ENCODE results near the gene COMP. TPM values are rescaled to one million over a fixed set of nuclear protein-coding genes. Genes with fewer than 3 reads are reported as not detected.
A peak's percentile ranks its signal among the peaks of the same experiment; 100 is the strongest.

Gene COMP
- polyA plus RNA-seq, 1 of the 3 experiments (the other 2 are of a cell fraction): 0.26 TPM

DNA sequence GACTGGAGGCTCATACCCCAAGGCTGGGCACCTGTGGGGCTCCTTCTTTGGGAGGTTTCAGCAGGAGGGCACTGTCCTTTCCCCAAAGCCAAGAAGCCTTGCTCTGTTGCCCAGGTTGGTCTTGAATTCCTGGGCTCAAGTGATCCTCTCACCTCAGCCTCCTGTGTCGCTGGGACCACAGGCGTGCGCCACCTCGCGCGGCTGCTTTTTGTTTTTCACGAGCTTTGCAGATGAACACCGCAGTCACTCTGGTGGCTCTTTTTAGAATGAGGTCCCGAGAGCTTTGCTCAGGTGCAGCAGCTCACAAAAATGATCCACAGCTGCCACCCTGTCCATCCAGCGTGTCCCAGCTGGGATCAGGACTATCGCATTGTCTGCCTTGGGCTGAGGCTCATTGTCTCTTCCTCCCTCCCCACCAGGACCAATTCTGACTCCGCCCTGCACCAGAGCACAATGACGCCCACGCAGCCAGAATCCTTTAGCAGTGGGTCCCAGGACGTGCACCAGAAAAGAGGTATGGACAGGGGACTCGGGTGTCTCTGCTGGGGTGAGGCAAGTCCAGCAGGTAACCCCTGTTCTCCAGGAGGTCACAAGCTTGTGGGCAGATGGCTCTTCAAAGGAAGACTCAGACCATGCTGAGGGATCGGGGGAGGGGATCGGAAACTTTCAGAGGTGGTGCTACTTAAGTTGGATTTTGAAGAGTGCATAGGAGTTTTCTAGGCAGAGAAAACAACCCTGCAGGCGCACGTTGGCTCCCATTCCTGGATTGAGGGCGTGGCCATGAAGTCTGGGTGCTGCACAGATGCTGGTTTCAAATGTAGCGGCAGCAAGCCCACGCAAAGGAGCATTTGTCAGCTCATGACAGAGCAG lies 41.5 kb downstream of the COMP start:
- 93% methylated on average over 22 of the region's 23 CpGs for whole genome bisulfite sequencing (ENCODE audit: low lambda C conversion rate)
- no peak overlapping the region for H3K4me3 ChIP-seq (ENCODE audit: low read depth in 2 of 2, low read length in 1 of 2)
- no peaks in the 10 kb centered on the region for H3K79me2 ChIP-seq (ENCODE audit: insufficient read depth)
- peaks cover 0 to 3% of the 10 kb centered on the region in 2 experiments for H3K36me3 ChIP-seq (replicated peaks in 1 of 2; ENCODE audit: control insufficient read depth in 1 of 2, insufficient read depth in 2 of 2, low read length in 1 of 2)
- ChIA-PET POLR2A (no interaction called here), CTCF (interaction anchor here (1.1 kb wide), 1 partner anchor 12 kb away, joined by 3 read pairs; no protein-coding TSS in a partner anchor)
- no peaks in the 10 kb centered on the region for H3F3A ChIP-seq (replicated peaks; ENCODE audit: insufficient read depth)
- no peak overlapping the region for H3K27ac ChIP-seq (ENCODE audit: low read depth in 2 of 2, low read length in 1 of 2)
- H3K4me2 ChIP-seq: no peak overlapping the region
- no peaks in the 10 kb centered on the region for H3K27me3 ChIP-seq (ENCODE audit: insufficient read depth)
- no peaks in the 10 kb centered on the region for H4K20me1 ChIP-seq (ENCODE audit: insufficient read depth)
- H3K9ac ChIP-seq: no peak overlapping the region
- H3K4me1 ChIP-seq (ENCODE audit: control insufficient read depth in 1 of 2, insufficient read depth in 2 of 2, low read depth in 1 of 2, low read length in 1 of 2): peaks cover 0 to 24% of the 10 kb centered on the region in 2 experiments; a peak in 1 of 4 replicates
- TF ChIP-seq RAD21 (IDR thresholded peaks at IDR 0.05; ENCODE audit: low read length) (no peak), FOSL2 (IDR thresholded peaks at IDR 0.05; ENCODE audit: borderline replicate concordance, low read depth) (no peak), MXI1 (IDR thresholded peaks at IDR 0.05; ENCODE audit: low read depth, low read length) (no peak), POLR2AphosphoS5 (IDR thresholded peaks at IDR 0.05; ENCODE audit: low read depth, low read length) (no peak), RFX5 (IDR thresholded peaks at IDR 0.05; ENCODE audit: low read length) (no peak), SIN3A (IDR thresholded peaks at IDR 0.05; ENCODE audit: borderline replicate concordance, low read depth, low read length) (no peak)
- TF ChIP-seq, protein P1, sequence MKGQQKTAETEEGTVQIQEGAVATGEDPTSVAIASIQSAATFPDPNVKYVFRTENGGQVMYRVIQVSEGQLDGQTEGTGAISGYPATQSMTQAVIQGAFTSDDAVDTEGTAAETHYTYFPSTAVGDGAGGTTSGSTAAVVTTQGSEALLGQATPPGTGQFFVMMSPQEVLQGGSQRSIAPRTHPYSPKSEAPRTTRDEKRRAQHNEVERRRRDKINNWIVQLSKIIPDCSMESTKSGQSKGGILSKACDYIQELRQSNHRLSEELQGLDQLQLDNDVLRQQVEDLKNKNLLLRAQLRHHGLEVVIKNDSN (IDR thresholded peaks at IDR 0.05; ENCODE audit: borderline replicate concordance, low read depth): no peak
- no peak overlapping the region for H2AFZ ChIP-seq (ENCODE audit: low read depth)
- no peaks in the 10 kb centered on the region for H3K9me2 ChIP-seq
- DNase-seq: no peak
- H3K9me3 ChIP-seq: no peaks in the 10 kb centered on the region

DNA sequence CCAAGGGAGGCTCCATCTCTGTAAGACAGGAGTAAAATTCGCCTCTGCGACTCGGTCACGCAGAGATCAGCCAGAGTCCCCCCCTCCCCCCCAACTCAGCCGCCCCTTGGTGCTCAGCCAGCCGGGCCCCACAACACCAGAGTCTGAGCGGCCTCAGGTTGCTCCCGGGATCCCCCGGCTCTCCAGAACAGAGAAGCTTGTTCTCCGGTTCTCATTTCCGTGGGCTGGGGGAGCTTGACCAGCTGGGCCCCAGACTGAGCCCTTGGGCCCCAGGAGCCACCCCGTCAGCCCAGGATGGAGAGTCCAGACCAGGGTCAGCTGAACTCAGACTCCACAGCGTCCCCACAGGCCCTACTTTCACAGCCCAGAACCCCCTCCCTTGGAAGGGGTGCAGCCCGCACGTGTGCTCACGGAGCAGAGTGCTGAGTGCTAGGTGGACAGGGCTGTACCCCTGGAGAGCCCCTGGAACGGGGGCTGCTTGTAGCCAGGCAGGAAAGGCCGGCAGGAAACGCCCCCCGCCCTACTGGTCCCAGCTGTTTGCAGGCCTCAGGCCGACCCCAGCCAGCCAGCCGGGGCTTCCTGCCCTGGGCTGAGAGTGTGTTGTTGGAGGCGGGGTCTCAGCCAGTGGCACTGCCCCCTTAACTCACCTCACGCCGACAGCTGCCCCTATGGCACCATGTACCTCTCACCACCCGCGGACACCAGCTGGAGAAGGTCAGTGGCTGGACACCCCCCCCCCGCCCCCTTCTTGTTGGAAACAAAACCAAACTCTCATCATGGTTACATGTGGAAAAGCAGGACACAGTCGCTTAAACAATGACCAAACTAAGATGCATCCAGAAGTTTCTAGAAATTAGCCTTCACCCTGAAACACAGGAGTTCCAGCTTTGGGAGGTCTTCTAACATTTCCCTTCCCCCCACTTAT lies 44.4 kb downstream of the COMP start:
- ChIA-PET CTCF (interaction anchor here (0.7 to 1.9 kb wide), 4 partner anchors 12 to 156 kb away, joined by 3 to 5 read pairs (median 3); no protein-coding TSS in a partner anchor), POLR2A (interaction anchor here (0.9 kb wide), 1 partner anchor 102 kb away, joined by 4 read pairs; no protein-coding TSS in a partner anchor)
- TF ChIP-seq, protein P2, sequence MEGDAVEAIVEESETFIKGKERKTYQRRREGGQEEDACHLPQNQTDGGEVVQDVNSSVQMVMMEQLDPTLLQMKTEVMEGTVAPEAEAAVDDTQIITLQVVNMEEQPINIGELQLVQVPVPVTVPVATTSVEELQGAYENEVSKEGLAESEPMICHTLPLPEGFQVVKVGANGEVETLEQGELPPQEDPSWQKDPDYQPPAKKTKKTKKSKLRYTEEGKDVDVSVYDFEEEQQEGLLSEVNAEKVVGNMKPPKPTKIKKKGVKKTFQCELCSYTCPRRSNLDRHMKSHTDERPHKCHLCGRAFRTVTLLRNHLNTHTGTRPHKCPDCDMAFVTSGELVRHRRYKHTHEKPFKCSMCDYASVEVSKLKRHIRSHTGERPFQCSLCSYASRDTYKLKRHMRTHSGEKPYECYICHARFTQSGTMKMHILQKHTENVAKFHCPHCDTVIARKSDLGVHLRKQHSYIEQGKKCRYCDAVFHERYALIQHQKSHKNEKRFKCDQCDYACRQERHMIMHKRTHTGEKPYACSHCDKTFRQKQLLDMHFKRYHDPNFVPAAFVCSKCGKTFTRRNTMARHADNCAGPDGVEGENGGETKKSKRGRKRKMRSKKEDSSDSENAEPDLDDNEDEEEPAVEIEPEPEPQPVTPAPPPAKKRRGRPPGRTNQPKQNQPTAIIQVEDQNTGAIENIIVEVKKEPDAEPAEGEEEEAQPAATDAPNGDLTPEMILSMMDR (IDR thresholded peaks at IDR 0.05): no peak
- TF ChIP-seq RAD21 (IDR thresholded peaks at IDR 0.05; ENCODE audit: low read length): no peak
- TF ChIP-seq RXRA (IDR thresholded peaks at IDR 0.05; ENCODE audit: borderline replicate concordance, low read depth): no peak
- TF ChIP-seq RCOR1 (IDR thresholded peaks at IDR 0.05; ENCODE audit: low read length): no peak
- no peak for TF ChIP-seq MXI1 (IDR thresholded peaks at IDR 0.05; ENCODE audit: low read depth, low read length)
- TF ChIP-seq, protein P3, sequence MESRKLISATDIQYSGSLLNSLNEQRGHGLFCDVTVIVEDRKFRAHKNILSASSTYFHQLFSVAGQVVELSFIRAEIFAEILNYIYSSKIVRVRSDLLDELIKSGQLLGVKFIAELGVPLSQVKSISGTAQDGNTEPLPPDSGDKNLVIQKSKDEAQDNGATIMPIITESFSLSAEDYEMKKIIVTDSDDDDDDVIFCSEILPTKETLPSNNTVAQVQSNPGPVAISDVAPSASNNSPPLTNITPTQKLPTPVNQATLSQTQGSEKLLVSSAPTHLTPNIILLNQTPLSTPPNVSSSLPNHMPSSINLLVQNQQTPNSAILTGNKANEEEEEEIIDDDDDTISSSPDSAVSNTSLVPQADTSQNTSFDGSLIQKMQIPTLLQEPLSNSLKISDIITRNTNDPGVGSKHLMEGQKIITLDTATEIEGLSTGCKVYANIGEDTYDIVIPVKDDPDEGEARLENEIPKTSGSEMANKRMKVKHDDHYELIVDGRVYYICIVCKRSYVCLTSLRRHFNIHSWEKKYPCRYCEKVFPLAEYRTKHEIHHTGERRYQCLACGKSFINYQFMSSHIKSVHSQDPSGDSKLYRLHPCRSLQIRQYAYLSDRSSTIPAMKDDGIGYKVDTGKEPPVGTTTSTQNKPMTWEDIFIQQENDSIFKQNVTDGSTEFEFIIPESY (IDR thresholded peaks at IDR 0.05; ENCODE audit: borderline replicate concordance, low read depth): no peak
- TF ChIP-seq, protein P1 (IDR thresholded peaks at IDR 0.05; ENCODE audit: borderline replicate concordance, low read depth): no peak
- no peak for TF ChIP-seq FOSL2 (IDR thresholded peaks at IDR 0.05; ENCODE audit: borderline replicate concordance, low read depth)
- TF ChIP-seq CHD2 (IDR thresholded peaks at IDR 0.05; ENCODE audit: low read length, partially characterized antibody): no peak
- no peak for TF ChIP-seq TAF1 (IDR thresholded peaks at IDR 0.05; ENCODE audit: borderline replicate concordance, low read depth, low read length)
- TF ChIP-seq POLR2AphosphoS5 (IDR thresholded peaks at IDR 0.05; ENCODE audit: low read depth, low read length): no peak
- no peak for TF ChIP-seq EP300 (IDR thresholded peaks at IDR 0.05; ENCODE audit: borderline replicate concordance in 1 of 2, low read depth in 1 of 2, low read length in 1 of 2)
- TF ChIP-seq GATA2 (CRISPR knock-in tag; IDR thresholded peaks at IDR 0.05): no peak
- no peak for TF ChIP-seq JUND (IDR thresholded peaks at IDR 0.05)
- no peak for TF ChIP-seq NRF1 (IDR thresholded peaks at IDR 0.05; ENCODE audit: low read depth, low read length)
- TF ChIP-seq ELF1 (IDR thresholded peaks at IDR 0.05): no peak
- H3K36me3 ChIP-seq (replicated peaks in 1 of 2; ENCODE audit: control insufficient read depth in 1 of 2, insufficient read depth in 2 of 2, low read length in 1 of 2): no peaks in the 10 kb centered on the region
- H3K27me3 ChIP-seq (ENCODE audit: insufficient read depth): no peaks in the 10 kb centered on the region
- H2AFZ ChIP-seq (ENCODE audit: low read depth): no peak overlapping the region
- no peak overlapping the region for H3K4me3 ChIP-seq (ENCODE audit: low read depth in 2 of 2, low read length in 1 of 2)
- no peaks in the 10 kb centered on the region for H3K9me2 ChIP-seq
- DNase-seq: no peak
- no peaks in the 10 kb centered on the region for H3K79me2 ChIP-seq (ENCODE audit: insufficient read depth)
- 95% methylated on average over 16 of the region's 29 CpGs for WGBS (ENCODE audit: low lambda C conversion rate)
- no peaks in the 10 kb centered on the region for H3F3A ChIP-seq (replicated peaks; ENCODE audit: insufficient read depth)
- H3K4me2 ChIP-seq: no peak overlapping the region
- peaks cover 0 to 52% of the 10 kb centered on the region in 2 experiments; a peak in 1 of 4 replicates for H3K4me1 ChIP-seq (ENCODE audit: control insufficient read depth in 1 of 2, insufficient read depth in 2 of 2, low read depth in 1 of 2, low read length in 1 of 2)
- no peaks in the 10 kb centered on the region for H4K20me1 ChIP-seq (ENCODE audit: insufficient read depth)
- no peaks in the 10 kb centered on the region for H3K9me3 ChIP-seq
- no peak overlapping the region for H3K9ac ChIP-seq
- H3K27ac ChIP-seq (ENCODE audit: low read depth in 2 of 2, low read length in 1 of 2): peak overlapping the region in 1 of 2 experiments; percentile 53; a peak in 1 of 4 replicates

Measured in SK-N-SH (cell line).